Effector CD8-positive, alpha-beta T cell (primary cell): Measurements from ENCODE around the gene FKBP2.

Experiments used
- DNase-seq: peaks from one replicate; lab custom pipeline; 2025; lab: John Stamatoyannopoulos, UW

The FKBP2 gene

DNA sequence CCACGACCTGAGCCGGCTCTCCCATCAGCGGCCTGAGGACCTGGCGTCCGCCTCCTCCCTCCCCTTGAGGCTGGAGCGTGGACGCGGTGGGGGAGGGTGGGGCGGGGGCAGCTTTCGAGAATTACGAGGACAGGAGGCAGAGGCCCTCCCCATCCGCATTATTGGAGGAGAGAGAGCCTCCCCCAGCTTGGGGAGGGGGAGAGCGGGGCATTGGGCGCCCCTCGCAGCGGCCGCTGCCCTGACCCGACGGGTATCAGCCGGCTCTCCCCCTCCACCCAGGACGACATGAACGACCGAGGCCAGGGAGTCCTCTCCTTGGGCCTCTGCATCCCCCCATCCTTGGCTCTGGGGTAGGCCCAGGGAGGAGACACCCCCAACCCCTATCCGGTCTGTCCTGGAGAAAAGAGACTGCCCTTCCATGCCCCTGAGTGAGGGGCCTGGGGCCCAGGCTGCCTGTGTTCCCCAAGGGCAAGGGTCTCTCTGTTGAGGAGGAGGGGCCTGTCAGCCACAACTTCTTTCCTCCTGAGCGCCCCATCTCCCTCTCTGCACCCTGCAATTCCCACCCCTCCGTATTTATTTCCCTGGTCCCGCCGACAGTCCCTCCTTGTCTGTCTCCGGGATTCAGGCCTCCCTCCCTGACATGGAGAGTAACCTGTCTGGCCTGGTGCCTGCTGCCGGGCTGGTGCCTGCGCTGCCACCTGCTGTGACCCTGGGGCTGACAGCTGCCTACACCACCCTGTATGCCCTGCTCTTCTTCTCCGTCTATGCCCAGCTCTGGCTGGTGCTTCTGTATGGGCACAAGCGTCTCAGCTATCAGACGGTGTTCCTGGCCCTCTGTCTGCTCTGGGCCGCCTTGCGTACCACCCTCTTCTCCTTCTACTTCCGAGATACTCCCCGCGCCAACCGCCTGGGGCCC is 45.2 kb downstream of the FKBP2 start:
- no peak for DNase-seq

DNA sequence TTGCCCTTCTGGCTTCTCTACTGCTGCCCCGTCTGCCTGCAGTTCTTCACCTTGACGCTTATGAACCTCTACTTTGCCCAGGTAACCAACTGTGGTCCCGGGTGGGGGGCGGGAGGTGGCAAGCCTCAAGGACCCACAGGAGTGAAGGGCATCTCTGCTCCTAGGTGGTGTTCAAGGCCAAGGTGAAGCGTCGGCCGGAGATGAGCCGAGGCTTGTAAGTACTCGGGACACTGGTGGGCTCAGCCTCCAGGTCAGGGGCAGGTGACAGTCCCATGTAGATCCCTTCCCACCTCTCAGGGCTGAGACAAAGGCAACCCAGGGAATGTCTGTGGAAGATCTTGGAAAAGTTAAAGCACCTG is 45.9 kb downstream of the FKBP2 start:
- no peak for DNase-seq

DNA sequence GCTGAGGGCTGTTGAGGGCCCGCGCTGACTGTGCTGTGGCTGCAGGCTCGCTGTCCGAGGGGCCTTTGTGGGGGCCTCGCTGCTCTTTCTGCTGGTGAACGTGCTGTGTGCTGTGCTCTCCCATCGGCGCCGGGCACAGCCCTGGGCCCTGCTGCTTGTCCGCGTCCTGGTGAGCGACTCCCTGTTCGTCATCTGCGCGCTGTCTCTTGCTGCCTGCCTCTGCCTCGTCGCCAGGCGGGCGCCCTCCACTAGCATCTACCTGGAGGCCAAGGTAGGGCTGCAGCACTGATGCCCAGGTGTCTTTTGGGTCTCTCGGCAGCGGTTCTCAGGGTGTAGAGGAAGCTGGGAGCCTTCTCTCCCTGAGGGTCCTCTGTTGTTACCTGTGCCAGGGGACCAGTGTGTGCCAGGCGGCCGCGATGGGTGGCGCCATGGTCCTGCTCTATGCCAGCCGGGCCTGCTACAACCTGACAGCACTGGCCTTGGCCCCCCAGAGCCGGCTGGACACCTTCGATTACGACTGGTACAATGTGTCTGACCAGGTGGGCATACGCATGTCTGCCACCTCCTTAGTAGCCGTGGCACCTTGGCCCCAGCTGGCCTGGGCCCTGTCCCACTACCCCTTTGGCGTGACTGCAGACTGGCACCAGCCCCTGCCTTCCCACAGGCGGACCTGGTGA is 46.9 kb downstream of the FKBP2 start:
- DNase-seq = no peak

DNA sequence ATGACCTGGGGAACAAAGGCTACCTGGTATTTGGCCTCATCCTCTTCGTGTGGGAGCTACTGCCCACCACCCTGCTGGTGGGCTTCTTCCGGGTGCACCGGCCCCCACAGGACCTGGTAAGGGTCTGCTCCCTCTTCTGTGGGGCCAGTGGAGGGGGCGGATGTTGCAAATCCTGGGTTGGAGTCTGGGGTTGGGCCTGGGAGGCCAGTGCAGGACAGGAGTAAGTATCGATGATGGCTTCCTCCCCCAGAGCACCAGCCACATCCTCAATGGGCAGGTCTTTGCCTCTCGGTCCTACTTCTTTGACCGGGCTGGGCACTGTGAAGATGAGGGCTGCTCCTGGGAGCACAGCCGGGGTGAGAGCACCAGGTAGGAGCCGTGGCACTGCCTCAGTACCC is 47.5 kb downstream of the FKBP2 start:
- DNase-seq = no peak

DNA sequence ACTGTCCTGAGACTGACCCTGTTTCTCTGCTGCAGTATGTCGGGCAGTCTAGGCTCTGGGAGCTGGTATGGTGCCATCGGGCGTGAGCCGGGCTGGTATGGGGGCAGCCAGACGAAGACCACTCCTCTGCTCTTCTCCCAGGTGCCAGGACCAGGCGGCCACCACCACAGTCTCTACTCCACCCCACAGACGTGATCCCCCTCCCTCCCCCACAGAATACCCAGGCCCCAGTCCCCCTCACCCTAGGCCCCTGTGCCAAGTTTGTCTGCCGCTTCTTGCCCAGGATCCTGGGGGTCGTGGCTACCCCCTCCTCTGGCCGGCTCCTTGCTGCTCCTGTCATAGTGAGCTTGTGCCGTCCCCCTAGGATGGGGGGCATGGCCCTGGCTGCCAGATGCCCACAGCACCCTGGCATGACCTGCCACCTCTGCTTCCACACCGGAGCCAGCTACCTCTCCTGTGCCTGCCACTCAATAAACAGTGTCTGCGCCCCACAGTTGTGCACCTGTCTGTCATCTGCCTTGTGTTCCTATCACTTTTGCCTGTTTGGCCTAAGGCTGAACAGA is 48.2 kb downstream of the FKBP2 start:
- DNase-seq = no peak

DNA sequence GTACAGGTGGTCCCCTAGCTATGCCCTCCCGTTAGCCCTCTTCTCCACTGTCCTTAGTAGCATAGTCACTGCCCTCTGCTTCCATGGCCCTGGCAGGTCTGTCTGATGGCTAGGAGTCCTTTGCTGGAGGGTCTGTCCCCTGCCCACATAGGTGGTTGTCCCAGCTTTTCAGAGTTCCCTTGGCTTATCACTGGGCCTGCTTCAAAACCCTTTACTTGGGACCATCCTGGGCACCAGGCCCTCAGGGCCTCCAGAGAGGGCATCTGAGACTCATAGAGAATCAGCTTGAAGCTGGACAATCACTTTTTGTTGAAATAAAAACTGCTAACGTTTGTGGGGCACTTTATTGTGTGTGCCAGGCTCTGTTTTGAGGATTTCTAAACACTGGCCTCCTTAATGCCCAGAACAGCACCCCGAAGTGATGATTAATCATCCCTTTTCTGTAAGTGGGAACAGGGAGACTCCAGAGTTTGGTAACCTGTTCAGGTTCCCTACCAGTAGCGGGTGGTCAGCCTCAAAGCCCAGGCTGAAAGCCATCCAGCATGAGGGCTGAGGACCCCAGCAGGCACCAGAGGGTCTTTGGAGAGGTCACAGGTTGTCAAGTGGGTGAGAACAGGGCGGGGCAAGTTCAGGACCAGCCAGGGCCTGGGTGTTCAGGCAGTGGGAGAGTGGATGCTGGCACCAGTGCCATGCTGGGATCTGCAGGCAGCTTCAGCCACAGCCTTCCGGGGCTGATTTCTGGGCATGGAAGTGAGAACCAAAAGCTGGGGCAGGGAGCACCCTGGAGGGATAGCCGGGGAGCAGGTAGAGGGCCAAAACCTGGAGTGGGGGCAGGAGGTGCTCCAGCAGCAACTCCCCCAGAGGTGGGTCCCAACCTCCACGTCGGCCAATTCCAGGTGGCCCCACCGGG is 49.7 kb downstream of the FKBP2 start:
- DNase-seq = no peak

DNA sequence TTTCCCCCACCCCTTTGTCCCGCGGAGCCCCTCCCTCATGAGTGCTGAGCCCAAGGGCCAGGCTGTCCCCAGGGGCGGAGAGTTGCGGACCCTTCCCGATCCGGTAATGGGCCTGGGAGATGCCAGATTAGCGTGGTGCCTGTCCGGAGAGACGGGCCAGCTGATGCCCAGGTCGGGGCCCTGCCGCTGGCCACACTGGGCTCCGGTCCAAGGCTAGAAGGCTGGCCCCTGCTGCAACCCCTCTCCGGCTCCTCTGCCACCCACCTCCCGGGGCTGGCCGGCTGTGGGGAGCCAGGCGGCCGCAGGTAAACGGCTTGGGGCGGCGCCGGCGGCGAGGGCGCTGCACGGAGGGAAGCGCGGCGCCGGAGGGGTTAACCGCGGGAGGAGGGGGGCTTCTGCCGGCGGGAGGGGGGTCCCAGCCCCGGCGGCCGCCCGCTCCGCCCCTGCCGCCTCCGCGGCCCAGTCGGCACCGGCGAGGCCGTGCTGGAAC is 50.4 kb downstream of the FKBP2 start, which contains the start of gene KCNK4:
TSS of gene KCNK4 (plus strand) at position 41 of the 490 bp plus-strand sequence. CDS start 1,717 bp downstream, outside the sequence.
- no peak for DNase-seq

DNA sequence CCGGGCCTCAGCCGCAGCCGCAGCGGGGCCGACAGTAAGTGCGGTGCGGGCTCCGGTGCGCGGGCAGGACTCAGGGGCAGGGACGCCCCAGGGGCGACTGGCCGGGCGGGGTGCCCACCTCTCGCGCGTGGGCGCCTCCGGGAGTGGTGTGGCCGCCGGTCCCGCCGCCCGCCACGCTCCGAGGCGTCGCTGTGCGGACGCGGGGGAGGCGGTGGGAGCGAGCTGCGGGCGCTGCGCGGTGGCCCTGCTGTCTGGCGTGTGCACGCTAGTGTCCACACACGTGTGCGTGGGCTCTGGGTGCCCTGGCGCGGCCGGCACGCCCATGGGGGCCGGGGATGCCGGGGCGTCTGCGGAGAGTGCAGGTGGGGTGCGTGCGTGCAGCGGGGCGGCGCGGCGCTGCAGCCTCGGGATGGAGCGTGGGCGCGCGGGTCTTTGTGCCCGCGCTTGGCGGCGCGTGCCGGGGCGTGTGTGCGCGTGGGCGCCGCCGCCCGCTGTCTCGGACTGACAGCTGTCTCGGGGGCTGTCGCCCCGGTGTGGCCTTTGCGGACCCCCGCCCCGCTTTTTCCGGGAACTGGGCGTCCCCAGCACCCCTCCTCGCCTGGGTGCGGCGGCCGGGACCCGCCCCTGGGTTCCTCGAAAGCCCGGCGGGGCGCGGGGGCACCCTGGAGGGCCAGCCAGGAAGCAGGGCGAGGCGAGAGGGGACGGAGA is 51.0 kb downstream of the FKBP2 start:
- DNase-seq = no peak

DNA sequence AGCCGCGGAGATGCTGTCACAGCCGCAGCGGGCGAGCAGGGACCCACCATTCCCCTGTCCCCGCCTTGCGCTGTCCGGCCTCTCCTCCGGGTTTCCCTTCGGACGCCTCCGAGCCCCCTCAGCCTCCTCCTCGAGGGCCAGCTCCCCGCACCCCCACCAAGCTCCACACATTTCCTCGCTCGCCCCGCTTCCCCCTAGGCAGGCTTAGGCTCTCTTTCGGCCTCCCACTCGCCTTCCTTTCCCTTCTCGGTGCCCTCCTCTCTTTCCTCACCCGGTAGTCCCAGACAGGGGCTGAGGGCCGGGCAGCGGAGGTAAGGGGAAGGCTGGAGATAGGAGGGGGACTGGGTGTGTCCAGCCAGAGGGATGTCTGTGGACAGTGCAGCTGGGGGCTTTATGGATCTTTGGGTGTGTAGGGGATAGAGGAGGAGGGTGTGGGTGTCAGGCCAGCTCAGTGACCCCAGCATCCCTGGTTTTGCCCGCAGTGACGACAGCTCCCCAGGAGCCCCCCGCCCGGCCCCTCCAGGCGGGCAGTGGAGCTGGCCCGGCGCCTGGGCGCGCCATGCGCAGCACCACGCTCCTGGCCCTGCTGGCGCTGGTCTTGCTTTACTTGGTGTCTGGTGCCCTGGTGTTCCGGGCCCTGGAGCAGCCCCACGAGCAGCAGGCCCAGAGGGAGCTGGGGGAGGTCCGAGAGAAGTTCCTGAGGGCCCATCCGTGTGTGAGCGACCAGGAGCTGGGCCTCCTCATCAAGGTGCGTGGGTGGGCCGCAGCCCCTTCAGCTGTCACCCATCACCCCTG is 51.8 kb downstream of the FKBP2 start:
- no peak for DNase-seq
